WTC11 (cell line): ENCODE measurements around the gene PRKCE.

Experiments used
- CBFB ChIP-seq: sonication (generic); formaldehyde crosslinking; IDR thresholded peaks from 2 replicates; pipeline ENCODE4 v1.8.1; 2022; ENCODE audit warnings: mild to moderate bottlenecking, low read depth, missing genetic modification reagents
- CREB1 ChIP-seq: sonication (generic); formaldehyde crosslinking; IDR thresholded peaks from 2 replicates; pipeline ENCODE4 v1.8.0; 2023; ENCODE audit warnings: mild to moderate bottlenecking, missing genetic modification reagents
- ESRRA ChIP-seq: sonication (generic); formaldehyde crosslinking; IDR thresholded peaks from 2 replicates; pipeline ENCODE4 v1.8.1; 2022; ENCODE audit warnings: mild to moderate bottlenecking, missing genetic modification reagents, borderline replicate concordance
- NFYB ChIP-seq: sonication (generic); formaldehyde crosslinking; conservative IDR thresholded peaks from 2 replicates; pipeline ENCODE4 v1.8.0; 2022; ENCODE audit warnings: low read depth, missing genetic modification reagents
- TP53 ChIP-seq: sonication (generic); formaldehyde crosslinking; IDR thresholded peaks from 2 replicates; pipeline ENCODE4 v1.8.1; 2023; ENCODE audit warnings: mild to moderate bottlenecking, missing genetic modification reagents
- TF ChIP-seq, protein P1 (sequence below): fragments of 200-600 bp; IDR thresholded peaks from 2 replicates; pipeline ENCODE4 v1.8.0; 2022; ENCODE audit warnings: antibody characterized with exemption
- TF ChIP-seq, protein P2 (sequence below): sonication (generic); formaldehyde crosslinking; conservative IDR thresholded peaks from 2 replicates; pipeline ENCODE4 v1.8.1; 2022; ENCODE audit warnings: mild to moderate bottlenecking, missing genetic modification reagents

DNA sequence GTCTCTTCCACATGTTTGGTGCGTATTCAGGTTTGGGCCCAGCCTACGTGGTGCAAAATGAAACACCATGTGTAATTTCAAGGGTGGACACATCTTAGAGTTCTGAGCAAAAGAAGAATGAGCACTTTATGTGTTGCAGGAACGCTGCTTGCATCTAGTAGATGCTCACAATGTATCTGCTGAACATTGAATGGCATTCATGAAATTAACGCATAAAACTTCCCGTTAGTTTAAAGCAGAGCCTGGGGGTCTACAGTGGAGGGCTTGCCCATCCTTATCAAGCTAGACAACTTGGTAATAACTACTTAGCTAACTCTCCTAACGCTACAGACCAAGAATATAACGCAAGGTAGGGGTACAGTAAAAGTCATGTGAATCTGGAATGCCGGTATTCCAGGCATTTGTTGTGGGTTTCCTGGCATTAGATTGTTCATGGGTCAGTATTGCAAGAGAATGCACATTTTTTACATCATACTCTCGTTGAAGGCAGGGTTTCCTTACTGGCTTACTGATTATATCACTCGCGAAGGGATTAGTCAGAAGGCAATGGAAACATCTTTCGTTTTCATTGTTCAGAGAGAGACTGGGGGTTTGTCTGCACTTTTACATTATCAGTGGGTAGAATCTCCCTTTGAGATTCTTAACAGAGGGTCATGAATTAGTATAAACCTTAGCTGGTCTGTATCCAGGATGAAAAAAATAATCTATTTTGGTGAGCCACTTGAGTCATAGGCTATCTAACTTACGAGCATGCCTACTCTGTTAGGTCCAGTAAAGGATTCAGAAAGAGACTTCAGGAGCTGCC is 416.2 kb downstream of the PRKCE start:
- TF ChIP-seq, protein P1, sequence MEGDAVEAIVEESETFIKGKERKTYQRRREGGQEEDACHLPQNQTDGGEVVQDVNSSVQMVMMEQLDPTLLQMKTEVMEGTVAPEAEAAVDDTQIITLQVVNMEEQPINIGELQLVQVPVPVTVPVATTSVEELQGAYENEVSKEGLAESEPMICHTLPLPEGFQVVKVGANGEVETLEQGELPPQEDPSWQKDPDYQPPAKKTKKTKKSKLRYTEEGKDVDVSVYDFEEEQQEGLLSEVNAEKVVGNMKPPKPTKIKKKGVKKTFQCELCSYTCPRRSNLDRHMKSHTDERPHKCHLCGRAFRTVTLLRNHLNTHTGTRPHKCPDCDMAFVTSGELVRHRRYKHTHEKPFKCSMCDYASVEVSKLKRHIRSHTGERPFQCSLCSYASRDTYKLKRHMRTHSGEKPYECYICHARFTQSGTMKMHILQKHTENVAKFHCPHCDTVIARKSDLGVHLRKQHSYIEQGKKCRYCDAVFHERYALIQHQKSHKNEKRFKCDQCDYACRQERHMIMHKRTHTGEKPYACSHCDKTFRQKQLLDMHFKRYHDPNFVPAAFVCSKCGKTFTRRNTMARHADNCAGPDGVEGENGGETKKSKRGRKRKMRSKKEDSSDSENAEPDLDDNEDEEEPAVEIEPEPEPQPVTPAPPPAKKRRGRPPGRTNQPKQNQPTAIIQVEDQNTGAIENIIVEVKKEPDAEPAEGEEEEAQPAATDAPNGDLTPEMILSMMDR, result no peak
- TF ChIP-seq CBFB (no peak), CREB1 (CRISPR knock-in tag) (no peak), ESRRA (CRISPR knock-in tag) (no peak), NFYB (CRISPR knock-in tag) (no peak), TP53 (CRISPR knock-in tag) (no peak)
- TF ChIP-seq, protein P2, sequence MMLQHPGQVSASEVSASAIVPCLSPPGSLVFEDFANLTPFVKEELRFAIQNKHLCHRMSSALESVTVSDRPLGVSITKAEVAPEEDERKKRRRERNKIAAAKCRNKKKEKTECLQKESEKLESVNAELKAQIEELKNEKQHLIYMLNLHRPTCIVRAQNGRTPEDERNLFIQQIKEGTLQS (CRISPR knock-in tag), result no peak
